ENCODE data around the gene ANKRD11.
A peak's percentile ranks its signal among the peaks of the same experiment; 100 is the strongest.

ANKRD11 gene

DNA sequence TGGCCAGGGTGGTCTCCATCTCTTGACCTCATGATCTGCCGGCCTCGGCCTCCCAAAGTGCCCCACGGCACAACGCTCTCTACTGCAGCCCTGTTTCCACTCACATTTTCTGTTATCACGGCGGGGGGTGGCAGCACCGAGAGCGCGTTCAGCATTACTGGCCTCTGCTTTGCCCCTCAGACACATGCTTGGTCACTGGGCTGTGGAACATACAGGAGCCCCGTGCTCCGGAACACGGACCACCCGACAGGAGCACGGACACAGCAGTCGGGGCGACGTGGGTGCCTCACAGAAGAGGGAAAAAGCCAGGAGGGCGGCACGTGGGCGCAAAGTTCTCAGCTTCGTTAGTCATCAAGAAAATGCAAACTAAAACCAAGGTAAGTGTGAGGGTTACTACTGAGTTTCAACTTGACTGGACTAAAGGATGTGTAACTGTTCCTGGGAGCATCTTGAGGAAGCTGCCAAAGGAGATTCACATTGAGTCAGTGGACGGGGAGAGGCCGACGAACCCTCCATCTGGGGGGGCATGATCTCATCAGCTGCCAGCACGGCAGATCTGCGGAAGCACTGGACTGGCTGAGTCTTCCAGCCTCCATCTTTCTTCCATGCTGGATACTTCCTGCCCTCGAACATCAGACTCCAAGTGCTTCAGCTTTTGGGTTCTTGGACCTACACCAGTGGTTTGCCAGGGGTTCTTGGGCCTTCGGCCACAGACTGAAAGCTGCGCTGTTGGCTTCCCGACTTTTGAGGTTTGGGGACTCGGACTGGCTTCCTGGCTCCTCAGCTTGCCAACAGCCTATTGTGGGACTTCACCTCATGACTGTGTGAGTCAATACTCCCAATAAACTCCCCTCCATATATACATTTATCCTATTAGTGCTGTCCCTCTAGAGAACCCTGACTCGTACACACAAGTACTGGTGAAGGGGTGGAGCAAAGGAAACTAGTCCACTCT, 166.0 kb downstream of the ANKRD11 start:
- no peak for DNase-seq

DNA sequence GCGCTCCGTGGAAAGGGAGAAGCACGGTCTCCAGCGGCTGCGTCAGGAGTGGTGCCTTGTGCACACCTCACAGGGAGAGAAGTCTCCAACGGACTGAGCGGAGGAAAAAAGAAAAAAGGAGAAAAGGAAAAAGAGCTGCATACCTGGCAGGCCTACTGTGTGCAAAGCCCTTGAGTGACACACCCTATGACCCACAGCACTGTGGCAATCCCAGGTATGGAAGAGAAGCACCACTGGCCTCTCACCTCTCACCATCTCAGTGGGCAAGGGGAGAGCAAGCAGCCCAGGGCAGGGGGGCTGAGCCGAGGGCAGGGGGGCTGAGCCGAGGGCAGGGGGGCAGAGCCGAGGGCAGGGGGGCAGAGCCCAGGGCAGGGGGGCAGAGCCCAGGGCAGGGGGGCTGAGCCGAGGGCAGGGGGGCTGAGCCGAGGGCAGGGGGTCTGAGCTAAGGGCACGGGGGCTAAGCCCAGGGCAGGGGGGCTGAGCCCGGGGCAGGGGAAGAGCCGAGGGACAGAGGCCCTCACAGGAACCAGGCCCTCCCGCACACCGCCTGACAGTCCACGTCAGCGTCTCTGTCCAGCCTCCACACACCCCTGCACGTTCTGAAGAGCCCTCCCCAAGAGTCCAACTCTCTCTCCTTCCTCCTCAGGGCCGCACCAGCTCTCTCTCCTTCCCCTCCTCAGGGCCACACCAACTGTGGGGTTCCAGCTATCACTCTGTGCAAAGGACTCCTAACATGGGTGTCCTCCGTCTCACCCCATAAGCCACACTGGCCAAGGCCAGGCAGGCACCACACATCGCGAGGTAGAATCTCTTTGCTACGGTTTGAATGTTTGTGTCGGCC, 167.0 kb downstream of the ANKRD11 start:
- DNase-seq = no peak

GRCh38 chr16:89322321-89323119, 167.8 kb downstream of the ANKRD11 start:
- no peak for DNase-seq

DNA sequence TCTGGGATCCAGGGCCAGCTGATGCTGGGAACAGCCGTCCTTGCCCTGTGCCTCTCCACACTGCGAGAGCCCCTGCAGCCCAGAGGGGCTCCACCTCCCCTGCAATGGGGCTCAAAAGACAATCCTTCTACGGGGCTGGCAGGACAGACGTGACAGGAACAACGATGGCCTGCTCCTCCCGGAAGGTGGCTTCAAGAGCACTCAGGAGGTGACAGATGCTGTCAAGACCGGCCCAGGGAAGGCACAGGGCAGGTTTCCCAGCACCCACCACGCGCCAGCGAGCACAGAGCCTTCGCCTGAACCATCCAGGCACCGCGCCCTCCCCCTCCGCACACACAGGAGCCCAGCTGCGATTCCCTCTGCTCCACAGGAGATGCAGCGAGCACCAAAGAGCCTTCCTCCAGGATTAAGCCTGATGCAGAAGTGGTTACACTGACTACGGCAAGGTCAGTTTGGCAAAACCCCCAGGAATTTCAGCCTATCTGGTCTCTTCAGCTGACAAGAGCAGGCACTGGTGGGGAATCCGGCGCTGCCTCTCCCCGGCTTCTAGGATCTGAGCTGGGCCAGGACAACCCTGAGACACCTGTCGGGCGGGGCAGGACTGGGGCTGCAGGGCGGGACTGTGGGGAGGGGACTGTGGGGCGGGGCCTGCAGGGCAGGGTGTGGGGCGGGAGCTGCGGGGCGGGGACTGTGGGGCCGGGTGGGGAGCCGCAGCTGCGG, 169.4 kb downstream of the ANKRD11 start:
- DNase-seq = no peak

- DNase-seq = peak; percentile 45
These were observed 170.2 kb downstream of the ANKRD11 start for GRCh38 chr16:89319886-89320781.

DNA sequence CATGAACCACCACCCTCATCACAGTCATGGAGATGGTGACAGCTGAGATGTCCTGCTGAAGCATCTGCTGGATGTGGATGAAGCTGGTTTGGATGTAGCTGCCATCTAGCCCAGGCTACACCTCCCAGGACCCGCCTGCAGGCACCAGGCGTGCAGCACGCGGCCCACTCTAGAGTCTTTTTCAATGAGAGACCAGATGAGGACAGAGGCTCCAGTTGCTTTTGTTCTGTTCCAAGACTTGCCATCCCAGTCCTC, 170.8 kb downstream of the ANKRD11 start:
- no peak for DNase-seq

DNA sequence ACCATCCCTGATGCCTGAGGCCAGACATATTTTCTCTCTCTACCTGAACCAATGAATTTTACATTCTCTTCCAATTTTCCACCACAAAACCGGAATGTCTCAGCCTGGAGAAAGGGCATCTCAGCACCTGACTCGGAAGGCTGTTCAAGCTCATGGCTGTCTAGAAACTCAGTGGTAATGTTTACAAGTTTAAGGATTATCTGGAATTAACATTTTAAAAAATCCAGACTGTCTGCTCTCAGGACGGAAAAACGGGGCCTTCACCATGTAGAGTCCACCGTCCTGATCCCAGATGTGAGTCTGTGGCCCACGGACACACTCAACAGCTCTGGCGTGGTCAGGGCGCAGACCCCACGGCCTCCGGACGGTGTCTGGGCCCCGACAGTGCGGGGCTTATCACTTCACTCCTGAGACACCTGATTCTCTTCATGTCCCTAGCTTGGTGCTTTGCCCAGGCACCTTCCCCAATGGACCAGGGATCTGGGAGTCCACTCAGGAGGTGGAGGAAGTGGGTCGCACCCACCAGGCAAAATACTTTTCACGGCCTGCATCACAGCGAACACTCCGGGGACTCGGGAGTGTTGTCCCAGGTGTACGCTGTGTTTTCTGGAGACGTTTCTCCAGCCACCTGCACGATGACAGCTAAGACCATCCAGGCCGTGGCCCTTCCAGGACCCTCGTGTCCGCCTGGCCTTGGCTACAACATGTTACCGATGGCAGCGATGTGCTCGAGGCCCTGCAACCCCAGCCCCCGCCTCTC, 171.3 kb downstream of the ANKRD11 start:
- no peak for DNase-seq

- no peak for DNase-seq
These were observed 172.0 kb downstream of the ANKRD11 start for GRCh38 chr16:89318430-89318758.

DNA sequence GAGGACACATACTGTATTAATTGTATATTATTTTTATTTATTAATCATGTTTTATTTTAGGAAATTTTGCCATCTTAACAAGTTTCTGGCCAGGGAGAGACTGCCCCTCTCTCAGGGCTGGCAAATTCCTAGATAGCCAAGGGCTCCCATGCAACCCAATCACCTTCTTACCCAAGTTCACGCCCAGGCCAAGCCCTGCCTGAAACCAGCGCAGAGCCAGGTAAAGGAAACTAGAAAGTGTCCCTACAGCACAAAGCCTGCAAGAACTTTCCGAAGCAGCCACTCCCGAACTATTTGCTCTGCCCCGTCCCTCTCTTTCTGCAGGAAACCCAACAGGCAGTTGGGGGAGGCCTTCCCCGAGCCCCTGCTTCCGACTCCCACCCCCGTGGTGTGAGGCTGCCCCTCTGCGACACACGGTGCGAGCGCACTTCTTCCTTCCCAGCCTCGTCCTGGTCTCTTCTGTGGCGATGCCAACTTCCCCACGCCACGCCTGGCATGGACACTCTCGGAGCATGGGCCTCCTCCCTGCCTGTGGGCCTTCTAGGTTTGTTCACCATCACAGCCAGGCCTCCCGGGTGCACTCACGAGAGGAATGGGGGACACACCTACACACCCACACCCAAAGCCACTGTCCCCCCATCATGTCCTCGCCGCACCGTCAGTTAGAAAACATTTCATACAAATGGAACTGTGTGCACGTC, 172.5 kb downstream of the ANKRD11 start:
- no peak for DNase-seq

DNA sequence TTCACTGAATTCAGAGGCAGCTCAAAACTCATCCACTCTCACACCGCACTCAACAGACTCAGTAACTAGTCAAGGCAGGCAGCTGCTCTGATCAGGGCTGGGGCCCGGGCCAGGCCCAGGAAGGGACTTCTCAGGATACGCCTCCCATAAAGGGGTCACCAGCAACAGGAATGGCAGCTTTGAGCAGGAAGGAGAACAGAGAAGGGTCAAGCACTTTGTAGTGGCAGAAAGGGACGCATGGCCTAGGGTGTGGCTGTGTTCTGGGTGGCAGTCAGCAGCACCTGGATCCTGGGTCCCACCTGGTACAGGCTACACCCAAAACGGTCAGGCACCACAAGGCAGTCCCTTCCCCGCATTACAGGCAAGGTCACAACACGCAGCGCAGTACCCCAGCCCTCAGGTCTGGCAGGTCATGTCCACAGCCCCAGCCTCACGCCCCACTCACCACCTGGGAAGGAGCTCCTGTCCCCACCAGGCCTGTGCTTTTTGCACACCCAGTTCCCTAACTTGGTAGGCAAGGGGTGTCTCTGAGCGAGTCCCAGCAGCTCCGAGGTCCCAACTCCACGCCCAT, 173.2 kb downstream of the ANKRD11 start:
- DNase-seq = no peak

GRCh38 chr16:89316701-89317100, 173.7 kb downstream of the ANKRD11 start:
- DNase-seq = no peak

GRCh38 chr16:89315791-89316581, 174.4 kb downstream of the ANKRD11 start:
- peak; percentile 88 for DNase-seq

GRCh38 chr16:89315271-89315670, 175.1 kb downstream of the ANKRD11 start:
- DNase-seq = no peak

GRCh38 chr16:89314854-89315253, 175.5 kb downstream of the ANKRD11 start:
- no peak for DNase-seq

DNA sequence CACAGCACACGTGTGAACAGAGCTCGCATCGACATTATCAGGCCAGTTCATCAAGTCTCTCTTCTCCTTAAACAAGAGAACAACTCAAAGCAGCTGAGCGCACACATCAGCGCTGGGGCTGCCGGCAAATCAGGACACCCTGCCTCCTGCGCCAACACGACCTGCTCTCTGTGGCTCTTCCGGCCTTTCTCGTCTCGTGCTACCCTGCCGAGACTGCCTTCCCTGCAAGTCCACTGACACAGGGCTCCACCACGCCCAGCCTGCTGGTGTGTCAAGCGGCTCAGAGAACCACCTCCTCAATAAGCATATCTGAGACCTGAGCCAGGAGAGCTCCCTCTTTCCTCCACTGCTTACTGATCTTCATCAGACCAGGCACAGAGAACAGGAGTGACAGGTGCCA, 176.0 kb downstream of the ANKRD11 start:
- DNase-seq = peak; percentile 58

DNA sequence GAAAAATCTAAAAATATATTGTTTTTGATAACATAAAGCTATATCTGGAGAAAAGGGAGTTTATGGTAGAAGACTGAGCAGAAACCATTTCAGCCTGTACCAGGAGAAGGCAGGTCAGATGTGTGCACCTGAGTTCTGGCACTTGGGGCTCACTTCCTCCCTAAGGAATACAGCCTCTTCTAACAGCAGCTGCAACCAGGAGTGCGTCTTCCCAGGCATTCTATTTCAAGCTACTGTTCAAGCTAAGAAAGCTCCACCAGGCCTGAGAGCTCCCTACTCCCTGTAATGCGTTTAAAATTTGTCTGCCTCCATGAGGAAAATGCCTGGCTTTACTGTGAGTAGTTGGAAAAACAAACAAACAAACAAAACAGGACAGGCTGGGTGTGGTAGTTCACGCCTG, 176.8 kb downstream of the ANKRD11 start:
- no peak for DNase-seq

DNA sequence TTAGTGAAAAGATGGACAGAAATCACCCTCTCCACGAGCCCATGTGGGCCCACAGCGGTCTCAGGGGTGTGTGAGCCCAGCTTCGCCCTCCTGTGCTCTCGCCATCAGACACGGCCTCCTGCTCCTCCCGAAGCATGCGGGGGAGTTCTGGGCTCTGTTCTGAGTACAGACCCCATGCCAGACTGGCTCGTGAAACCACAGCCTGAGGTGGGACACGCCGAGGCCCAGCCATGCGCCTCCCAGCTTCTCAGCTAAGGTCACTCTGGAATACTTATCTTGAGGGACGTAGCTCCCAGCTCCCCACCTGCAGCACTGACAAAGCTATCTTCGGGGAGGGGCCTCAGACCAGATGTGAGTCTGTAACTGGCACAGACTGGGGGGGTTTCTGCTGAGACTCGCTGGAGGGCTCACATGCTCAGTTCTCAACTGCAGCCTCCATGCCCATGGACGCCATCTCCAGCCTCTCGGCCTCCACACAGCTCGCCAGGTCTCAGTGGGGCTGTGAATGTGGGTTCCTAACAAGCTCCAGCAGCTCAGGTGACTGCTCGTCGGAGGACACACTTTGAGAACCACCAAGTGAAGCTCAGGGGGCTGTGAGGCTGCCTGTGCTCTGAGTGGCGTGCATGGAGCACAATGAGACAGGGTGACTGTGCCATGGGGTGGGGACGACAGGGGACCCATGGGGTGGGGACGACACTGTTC, 177.6 kb downstream of the ANKRD11 start:
- no peak for DNase-seq

GRCh38 chr16:89312194-89312593, 178.2 kb downstream of the ANKRD11 start:
- DNase-seq = no peak
